Hematopoietic multipotent progenitor cell treated with erythropoietin and hydrocortisone succinate and interleukin-3 and kit ligand, for 15 days (in vitro differentiated cells): ENCODE results near the gene CD109.

Source experiments
- DNase-seq: peaks from one replicate; pipeline ENCODE4 v3.0.0-alpha.2; 2015; ENCODE audit warnings: low spot score

Gene CD109

GRCh38 chr6:73727114-73727513 is 31.1 kb downstream of the CD109 start:
- no peak for DNase-seq

DNA sequence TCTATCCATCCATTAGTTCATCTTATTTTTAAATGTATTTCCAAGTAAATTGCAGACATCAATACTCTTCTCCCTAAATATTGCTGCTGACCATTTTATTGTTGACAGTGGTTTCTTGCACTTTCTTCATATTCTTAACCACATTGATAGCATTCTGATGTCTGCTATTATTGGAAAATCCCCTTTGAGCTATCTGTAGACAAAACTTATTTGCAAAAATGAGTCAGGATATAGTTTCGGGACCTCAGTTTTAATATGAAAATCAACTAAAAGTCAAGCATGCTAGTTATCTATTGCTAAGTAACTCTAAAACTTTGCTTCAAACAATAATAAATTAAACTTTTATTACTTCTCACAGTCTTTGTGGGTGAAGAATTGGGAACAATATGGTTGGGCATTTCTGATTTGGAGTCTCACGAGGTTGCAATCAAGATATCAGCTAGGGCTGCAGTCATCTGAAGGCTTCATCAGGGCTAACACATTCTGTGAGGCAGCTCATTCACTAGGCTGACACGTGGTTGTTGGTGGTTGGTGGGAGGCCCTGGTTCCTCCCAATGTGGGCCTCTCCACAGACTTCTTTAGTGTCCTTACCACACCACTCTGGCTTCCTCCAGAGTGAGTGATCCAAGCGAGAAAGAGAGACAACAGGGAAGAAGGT is 32.7 kb downstream of the CD109 start:
- DNase-seq: no peak

GRCh38 chr6:73731285-73731684 is 35.3 kb downstream of the CD109 start:
- DNase-seq: no peak

GRCh38 chr6:73732845-73733675 is 37.1 kb downstream of the CD109 start:
- DNase-seq: peak; percentile 60

GRCh38 chr6:73733791-73734190 is 37.8 kb downstream of the CD109 start:
- DNase-seq: no peak

DNA sequence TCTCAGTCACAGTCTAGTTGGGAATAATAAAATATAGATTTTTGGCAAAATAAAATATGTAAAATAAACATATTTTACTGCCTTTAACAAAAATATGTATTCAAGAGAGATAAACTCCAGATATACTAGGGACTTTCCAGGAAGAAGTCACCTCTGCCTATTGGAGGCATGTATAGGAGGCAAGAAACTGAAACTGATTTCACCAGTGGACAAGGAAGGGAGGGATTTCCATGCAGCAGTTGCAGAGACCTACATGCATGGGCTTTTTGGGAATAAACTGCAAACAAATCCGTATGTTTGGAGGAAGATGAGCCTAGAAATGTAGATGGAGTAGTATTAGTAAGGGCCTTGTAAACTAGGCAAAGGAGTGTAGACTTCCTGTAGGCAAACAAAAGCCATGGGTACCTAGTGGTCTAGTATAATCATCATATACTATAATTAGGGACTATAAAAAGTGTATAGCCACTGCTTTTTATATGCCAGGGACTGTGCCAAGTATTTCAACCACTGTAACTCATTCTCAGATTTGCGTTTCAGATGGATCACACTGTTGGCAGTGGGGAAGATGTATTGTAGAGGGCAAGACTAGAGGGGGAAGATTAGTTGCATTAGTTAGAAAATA is 38.9 kb downstream of the CD109 start:
- no peak for DNase-seq

DNA sequence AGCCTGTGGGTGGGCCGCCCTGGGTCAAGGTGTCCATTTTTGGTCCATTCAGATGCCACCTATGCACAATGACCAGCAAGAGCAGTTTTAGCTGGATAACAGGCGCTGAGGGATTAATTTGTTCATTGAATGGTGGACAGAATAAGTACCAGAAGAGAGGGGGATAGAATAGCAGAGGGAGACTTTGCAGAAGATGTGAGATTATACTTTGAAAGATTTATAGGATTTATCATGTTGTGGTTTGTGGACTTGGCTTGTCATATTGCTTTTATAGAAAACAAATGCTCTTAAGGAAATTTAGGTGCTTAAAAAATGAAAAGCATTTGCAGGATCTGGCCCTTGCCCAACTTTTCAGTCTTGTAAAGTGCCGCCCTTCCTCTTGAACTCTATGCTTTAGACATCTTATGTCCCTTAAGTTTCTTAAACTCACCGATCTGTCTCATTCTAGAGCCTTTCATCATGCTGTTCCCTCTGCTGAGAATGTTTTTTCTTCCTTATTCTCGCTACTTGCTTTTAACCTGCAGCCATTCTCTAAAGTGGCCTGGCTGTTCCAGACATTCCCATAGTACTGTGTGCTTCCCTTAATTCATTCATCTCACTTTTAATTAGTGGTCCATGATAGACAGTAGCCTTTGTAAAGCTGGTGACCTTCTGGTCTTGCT is 42.5 kb downstream of the CD109 start:
- DNase-seq: no peak

- peak; percentile 48 for DNase-seq
These were observed 43.1 kb downstream of the CD109 start for GRCh38 chr6:73739096-73739495.

GRCh38 chr6:73742433-73742832 is 46.4 kb downstream of the CD109 start:
- DNase-seq: no peak

GRCh38 chr6:73743081-73743480 is 47.1 kb downstream of the CD109 start:
- no peak for DNase-seq

GRCh38 chr6:73743556-73743955 is 47.6 kb downstream of the CD109 start:
- DNase-seq: no peak

DNA sequence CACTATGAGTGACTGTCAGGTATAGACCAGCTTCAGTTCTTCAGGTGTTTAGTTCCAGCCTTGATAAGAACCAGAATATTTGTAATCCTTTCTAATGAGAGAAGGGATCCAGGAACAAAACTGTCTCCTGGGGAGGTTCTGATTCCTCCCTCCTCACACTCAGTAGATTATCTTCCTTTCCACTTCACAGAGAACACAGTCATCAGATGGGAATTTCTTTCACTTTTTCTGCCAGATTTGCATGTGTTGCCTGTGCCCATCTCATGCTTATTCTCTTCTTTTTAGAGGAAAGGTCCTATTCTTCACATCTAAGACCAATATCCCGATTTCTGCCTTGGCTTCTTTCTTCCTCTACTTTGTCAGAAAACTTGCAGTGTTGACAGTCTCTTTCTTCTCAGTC is 50.8 kb downstream of the CD109 start:
- no peak for DNase-seq

DNA sequence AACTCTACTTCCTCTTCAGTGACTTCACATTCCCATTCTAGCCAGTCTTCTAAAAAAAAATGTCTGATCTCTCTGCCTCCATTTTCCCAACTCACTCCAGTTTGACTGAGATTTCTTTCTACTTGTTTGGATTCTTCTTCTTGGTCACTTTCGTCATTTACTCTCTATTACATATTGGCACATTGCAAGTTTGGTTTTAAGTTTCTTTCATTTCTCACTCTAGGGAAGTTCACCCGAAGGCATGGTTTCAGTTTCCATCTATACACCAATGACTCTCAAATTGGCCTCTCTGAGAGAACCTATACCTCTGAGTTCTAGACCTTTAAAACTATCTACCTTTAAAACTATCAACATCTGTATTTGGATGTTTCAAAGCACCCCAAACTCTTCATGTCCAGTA is 51.3 kb downstream of the CD109 start:
- DNase-seq: no peak

GRCh38 chr6:73752943-73753342 is 56.9 kb downstream of the CD109 start:
- DNase-seq: no peak

DNA sequence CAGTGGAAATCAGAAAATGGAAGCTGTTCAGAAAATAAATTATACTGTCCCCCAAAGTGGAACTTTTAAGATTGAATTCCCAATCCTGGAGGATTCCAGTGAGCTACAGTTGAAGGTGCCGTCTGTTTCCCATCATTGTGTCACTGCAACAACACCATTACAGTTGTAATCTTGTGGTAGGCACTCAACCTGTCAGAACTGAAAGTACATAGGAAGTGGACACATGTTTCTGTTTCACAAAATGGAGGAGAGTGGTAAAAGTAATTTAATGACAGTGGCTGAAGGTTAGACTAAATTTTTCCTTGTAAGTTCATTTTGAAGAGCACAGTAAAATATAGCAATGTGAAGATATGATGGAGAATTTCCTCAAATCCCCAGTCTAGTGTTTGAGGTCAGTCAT is 70.0 kb downstream of the CD109 start:
- DNase-seq: no peak

DNA sequence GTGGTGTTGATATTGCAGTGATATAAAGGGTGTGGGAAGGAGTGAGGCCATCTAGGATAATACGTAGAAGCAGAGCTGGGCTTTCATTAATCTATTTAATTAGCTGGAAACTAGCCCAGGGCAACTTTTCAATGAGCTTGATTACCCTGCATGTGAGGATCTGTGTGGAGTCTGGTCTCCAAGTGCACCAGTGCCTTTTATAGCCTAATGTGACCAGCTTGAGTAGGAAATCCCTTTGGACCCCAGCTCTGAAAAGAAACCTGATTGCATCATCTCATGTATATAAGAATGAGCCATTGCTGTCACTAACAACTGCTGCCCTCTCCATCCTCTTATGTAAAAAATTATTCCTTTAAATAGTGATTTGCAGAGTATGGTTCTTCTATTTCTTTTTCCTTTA is 72.6 kb downstream of the CD109 start:
- no peak for DNase-seq

DNA sequence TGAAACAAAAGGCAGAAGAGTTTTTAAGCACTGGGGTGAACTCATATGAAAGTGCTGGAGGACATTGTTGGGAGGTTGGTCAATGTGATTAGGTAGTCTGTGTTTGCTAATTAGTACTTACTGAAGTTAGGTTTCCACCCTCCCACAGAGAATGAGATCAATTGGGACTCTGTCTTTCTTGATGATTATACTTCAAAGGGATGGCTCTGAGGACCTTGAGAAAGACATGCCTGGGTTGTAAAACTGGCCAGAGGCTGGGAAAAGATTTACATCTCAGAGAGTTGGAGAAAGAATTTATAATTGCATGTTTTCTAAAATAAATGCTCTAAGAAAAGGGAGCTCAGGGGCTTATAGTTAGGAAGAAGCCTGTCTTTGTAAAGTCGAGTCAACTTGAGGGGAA is 74.0 kb downstream of the CD109 start:
- no peak for DNase-seq

GRCh38 chr6:73774311-73774774 is 78.3 kb downstream of the CD109 start:
- no peak for DNase-seq

- no peak for DNase-seq
These were observed 83.9 kb downstream of the CD109 start for GRCh38 chr6:73779943-73780342.

- no peak for DNase-seq
These were observed 86.9 kb downstream of the CD109 start for GRCh38 chr6:73782911-73783310.

DNA sequence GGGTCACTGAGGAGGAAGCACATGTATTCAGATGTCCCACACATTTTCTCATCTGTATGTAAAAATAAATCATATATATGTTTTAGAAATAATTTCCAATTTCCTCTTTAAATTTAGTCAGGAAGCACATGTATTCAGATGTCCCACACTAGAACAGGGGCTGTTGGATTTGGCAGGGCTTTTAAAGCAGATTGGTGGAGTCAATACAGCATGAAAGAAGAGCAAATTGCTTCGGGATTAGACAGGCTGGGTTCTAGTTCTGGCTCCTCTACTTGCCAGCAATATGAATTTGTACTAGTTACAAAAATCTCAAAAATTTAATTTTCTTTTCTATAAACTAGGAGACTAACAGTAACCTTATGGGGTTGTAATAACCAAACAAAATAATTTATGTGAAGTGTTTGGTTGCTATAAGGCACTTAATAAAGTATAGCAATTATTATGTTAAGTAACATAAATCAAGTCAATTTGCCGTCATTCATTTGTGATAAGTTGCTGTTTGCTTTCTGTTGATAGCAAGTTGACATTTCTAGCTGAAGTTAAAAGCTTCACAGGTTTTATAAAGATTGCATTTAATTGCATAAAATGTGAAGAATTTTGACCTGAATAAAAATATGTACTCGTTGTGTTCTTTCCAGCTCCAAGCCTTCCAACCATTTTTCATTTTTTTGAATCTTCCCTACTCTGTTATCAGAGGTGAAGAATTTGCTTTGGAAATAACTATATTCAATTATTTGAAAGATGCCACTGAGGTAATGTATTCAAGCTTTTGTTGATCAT is 88.9 kb downstream of the CD109 start:
- DNase-seq: no peak

GRCh38 chr6:73790574-73790973 is 94.6 kb downstream of the CD109 start:
- DNase-seq: no peak
